GM12874 (cell line): ENCODE measurements around the gene KSR2.

Source experiments
- CTCF ChIP-seq: IDR thresholded peaks from 2 replicates; pipeline ENCODE4 v1.5.1; 2011; ENCODE audit warnings: low read depth, mild to moderate bottlenecking, control low read depth, low read length, moderate library complexity; ENCODE audit not compliant: insufficient read depth

The KSR2 gene

GRCh38 chr12:117967043-117967442 is 1.7 kb downstream of the KSR2 start:
- no peak for TF ChIP-seq CTCF

- no peak for TF ChIP-seq CTCF
Measured at GRCh38 chr12:117966511-117966910, 2.3 kb downstream of the KSR2 start.

GRCh38 chr12:117963836-117964235 is 5.0 kb downstream of the KSR2 start:
- TF ChIP-seq CTCF, result no peak

GRCh38 chr12:117936722-117937484 is 31.9 kb downstream of the KSR2 start:
- TF ChIP-seq CTCF, result no peak

GRCh38 chr12:117933545-117933944 is 35.2 kb downstream of the KSR2 start:
- no peak for TF ChIP-seq CTCF

- no peak for TF ChIP-seq CTCF
Measured at GRCh38 chr12:117926391-117926899, 42.3 kb downstream of the KSR2 start.

GRCh38 chr12:117921929-117922777 is 46.6 kb downstream of the KSR2 start:
- TF ChIP-seq CTCF, result no peak
